Suppressor macrophage (primary cell): ENCODE measurements around the gene CUZD1.

Experiments used
- DNase-seq, 4 experiments: peaks; one replicate each; pipeline ENCODE4 v3.0.0-alpha.2; 2020 to 2022

The CUZD1 gene

DNA sequence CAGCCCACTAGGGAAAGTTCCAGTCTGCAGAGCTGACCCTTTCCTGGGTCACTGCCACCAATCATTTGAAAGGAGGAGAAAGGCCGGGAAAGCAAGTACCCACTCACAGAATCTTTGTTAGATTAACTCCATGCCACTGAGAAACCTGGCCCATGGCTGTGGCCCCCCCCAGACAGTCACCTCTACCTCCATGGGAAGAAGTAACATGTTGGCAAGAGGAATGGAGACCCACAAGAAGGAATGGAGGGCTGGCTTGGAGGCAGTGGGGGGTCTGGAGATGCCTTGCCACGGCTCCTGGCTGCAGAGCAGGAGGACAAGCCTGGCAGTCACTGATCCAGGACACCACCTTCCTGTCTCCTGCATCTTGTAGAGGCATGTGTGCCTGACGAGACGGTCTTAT is 32.9 kb downstream of the CUZD1 start:
- no peak for DNase-seq

DNA sequence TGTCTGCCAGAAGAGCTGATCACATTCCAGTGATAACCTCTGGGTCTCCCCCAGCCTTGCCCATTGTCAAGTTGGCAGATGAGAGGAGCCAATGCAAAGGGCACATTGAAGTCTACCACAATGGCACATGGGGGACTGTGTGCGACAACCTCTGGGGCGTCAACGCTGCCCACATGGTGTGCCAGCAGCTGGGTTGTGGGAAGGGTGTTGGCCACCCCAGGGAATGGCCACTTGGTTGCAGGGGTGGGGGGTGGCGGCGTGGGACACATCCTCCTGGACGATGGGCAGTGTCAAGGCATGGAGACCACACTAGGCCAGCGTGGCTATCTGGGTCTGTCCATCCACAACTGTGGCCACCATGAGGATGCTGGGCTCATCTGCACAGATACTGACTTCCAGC is 43.4 kb downstream of the CUZD1 start:
- no peak for DNase-seq

DNA sequence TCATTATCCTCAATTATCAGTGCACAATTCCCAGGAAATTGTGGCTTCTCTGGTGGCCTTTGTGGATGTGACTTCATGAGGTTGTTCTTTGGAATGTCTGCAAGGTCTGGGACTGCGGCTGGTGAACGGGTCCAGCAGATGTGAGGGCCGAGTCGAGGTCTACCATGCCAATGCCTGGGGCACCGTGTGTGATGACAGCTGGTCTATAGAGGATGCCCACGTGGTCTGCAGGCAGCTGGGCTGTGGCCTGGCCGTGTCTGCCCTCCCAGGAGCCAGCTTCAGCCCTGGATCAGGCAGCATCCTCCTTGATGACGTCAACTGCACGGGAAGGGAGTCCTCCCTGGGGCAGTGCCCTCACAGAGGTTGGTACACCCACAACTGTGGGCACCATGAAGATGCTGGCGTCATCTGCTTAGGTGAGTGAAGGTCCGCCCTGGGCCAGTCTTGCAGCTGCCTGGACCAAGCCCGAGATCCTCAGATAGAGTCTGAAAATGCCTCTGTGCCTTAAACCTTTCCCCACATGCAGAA is 46.9 kb downstream of the CUZD1 start:
- DNase-seq: no peak

DNA sequence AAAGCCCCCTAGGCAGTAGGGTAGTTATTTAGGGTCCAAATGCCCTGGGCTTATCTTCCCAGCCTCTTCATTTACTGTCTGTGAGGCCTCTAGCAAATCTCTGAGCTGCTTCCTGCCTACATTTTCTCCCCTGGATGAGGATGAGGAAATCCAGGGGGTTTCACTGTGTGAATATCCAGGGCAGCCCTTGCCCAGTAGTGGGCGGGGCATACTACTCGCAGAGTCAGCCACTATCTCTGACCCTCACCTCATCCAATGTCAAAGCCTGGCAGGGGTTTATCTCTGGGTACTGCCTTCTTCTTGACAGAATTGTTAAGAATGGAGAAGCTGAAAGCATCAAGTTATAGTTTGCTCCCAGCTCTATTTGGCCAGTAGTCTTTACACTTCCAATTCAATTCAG is 48.9 kb downstream of the CUZD1 start:
- DNase-seq: no peak

DNA sequence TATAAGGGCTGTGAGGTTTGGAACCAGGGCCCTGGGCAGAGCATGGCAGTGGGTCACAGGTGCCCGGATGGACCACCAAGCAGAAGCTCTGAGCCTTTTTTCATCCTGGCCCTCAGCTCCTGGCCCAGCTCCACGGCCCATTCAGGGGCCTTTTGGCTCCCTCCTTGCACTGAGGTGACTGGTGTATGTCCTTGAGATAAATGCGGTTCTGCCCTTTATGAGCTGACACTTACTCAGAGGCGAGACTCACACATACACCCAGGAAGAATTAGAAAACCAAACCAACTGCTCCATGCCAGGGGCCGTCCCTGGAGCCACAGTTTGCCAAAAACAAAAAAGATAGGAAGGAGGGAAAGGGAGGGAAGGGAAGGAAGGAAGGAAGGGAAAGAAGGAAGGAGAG is 49.7 kb downstream of the CUZD1 start:
- no peak for DNase-seq

DNA sequence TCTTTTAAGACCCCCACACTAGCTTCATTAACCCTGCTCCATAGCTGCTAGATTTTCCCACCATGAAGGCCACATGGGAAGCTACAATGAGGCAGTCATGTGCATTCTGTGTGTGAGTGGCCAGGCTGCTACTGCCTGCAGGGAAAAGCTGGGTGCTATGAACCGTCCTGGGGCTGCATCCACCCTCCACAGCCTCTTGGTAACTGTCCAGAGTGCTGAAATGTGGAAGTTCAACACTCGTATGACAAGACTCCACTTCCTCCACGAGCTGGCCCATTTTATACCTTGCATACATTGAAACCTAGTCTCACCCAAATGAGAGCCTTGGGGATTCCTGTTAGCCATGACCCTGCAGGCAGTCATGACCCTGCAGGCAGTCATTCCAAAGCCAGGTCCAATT is 59.4 kb downstream of the CUZD1 start:
- peak in 2 of 4 experiments; percentile 7 to 12 for DNase-seq

DNA sequence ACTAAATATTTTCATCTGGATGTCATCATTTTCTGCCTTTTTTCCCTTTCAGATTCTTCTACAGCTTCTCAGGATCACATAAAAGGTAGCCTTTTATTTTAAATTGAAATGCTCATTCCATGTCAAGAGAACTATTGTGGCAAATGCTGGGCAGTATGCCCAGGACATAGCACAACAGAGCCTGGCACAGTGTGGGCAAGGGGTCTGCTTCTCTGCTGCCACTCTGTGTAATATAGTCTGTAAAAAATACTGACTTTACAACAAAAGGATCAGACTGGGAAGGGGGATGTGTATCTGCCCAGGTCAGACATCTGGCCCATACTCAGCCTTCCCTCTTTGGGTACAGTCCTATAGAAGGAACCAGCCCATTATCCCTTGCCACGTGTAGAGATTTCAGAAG is 62.7 kb downstream of the CUZD1 start:
- DNase-seq: no peak
